ENCODE measurements around the gene ZNF860. TPM values are rescaled to one million over a fixed set of nuclear protein-coding genes. Genes with fewer than 3 reads are reported as not detected.
"Not testable (repeated sequence)": the region's sequence is repeated elsewhere in the genome, so short reads cannot be mapped to it uniquely, and the experiment has no call there.

The ZNF860 gene
- total RNA-seq, 1 donor from 2014 or later = 2.0 TPM

DNA sequence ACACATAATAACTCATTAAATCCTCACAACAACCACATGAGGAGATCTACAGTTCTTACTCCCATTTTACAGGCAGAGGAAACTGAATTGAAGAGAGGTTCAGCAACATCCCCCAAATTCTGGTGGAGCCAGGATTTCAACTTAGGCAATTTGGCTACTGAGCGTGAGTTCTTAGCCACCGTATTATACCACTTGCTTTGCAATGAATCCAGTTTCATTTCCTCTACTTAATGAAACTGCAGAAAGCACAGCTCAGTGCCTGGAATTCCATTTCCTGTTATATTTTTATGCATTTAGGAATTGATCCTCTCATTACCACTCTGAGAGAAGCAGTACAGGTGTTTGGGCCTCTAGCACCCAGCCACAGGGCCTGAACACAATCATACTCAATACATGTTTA is 4.3 kb downstream of the ZNF860 start:
- intact Hi-C loops (cut with DNase I) = no loop called here
- H3K27ac ChIP-seq = no peak overlapping the region

DNA sequence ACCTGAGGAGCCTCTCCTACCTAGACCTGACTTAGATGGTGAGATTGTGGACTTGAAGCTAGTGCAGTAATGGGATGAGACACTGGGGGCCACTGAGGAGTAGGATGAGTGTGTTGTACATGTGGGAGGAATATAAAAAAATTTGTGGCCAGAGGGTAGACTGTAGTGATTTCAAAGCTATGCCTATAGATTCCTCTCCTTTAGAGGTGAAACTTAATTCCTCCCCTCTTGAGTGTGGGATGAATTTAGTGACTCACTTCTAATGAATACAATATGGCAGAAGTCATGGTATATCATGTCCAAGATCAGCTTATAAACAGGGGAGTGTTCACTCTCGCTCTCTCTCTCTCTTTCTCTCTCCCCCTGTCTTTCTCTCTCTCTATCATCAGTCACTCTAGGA is 6.7 kb downstream of the ZNF860 start:
- no peaks in the 10 kb centered on the region for H3K27me3 ChIP-seq
- no peak overlapping the region for H3K4me3 ChIP-seq
- no peak for DNase-seq (ENCODE audit: extremely low spot score in 2 of 2)
- H3K36me3 ChIP-seq = no peaks in the 10 kb centered on the region
- TF ChIP-seq, protein P1, sequence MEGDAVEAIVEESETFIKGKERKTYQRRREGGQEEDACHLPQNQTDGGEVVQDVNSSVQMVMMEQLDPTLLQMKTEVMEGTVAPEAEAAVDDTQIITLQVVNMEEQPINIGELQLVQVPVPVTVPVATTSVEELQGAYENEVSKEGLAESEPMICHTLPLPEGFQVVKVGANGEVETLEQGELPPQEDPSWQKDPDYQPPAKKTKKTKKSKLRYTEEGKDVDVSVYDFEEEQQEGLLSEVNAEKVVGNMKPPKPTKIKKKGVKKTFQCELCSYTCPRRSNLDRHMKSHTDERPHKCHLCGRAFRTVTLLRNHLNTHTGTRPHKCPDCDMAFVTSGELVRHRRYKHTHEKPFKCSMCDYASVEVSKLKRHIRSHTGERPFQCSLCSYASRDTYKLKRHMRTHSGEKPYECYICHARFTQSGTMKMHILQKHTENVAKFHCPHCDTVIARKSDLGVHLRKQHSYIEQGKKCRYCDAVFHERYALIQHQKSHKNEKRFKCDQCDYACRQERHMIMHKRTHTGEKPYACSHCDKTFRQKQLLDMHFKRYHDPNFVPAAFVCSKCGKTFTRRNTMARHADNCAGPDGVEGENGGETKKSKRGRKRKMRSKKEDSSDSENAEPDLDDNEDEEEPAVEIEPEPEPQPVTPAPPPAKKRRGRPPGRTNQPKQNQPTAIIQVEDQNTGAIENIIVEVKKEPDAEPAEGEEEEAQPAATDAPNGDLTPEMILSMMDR (IDR thresholded peaks at IDR 0.05) = no peak
- no peak for TF ChIP-seq POLR2A (IDR thresholded peaks at IDR 0.05)
- TF ChIP-seq POLR2AphosphoS5 (IDR thresholded peaks at IDR 0.05; ENCODE audit: insufficient read depth in 1 of 2, low read depth in 1 of 2) = no peak
- H3K4me1 ChIP-seq = no peaks in the 10 kb centered on the region
- no peak overlapping the region for H3K27ac ChIP-seq
- no peaks in the 10 kb centered on the region for H3K9me3 ChIP-seq
- intact Hi-C loops (cut with DNase I) = no loop called here

More for the DNA sequence above, 4.3 kb downstream of the ZNF860 start:
- Histone ChIP-seq H3K9me3 (no peaks in the 10 kb centered on the region), H3K27me3 (no peaks in the 10 kb centered on the region), H3K4me1 (peaks cover 9% of the 10 kb centered on the region), H3K4me3 (no peak overlapping the region), H3K36me3 (no peaks in the 10 kb centered on the region)
- TF ChIP-seq POLR2AphosphoS5 (IDR thresholded peaks at IDR 0.05; ENCODE audit: insufficient read depth in 1 of 2, low read depth in 1 of 2) = no peak
- TF ChIP-seq, protein P1 (IDR thresholded peaks at IDR 0.05) = no peak
- TF ChIP-seq POLR2A (IDR thresholded peaks at IDR 0.05) = no peak
- DNase-seq (ENCODE audit: extremely low spot score in 2 of 2) = no peak

DNA sequence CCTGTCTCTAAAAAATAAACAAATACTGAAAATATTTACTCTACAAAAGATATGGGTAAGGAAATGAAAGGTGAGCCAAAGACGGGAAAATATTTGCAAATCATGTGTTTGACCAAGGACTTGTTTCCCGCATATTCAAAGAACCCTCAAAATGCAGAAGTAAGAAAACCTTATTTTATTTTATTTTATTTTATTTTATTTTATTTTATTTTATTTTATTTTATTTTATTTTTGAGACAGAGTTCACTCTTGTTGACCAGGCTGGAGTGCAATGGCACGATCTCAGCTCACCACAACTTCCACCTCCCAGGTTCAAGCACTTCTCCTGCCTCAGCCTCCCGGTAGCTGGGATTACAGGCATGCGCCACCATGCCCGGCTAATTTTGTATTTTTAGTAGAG is 11.4 kb downstream of the ZNF860 start:
- H3K27ac ChIP-seq; H3K27me3 ChIP-seq; H3K36me3 ChIP-seq; intact Hi-C loops (cut with DNase I); H3K4me3 ChIP-seq; H3K4me1 ChIP-seq; DNase-seq (ENCODE audit: extremely low spot score in 2 of 2); H3K9me3 ChIP-seq: not testable (repeated sequence)

DNA sequence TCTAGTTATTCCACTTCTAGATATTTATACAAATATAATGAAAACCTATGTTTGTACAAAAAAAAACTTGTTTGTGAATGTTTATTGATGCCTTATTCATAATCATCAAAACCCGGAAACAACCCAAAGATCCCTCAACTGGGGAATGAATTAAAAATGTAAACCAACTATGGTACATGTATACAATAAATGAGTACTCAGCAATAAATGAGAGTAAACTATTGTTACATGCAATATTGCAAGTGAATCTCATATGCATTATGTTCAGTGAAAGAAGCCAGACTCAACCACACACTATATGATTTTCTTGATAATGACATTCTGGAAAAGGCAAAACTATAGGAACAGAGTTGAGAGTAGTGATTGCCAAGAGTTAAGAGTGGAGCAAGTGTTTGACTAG is 12.3 kb downstream of the ZNF860 start:
- Histone ChIP-seq H3K27me3 (no peaks in the 10 kb centered on the region), H3K36me3 (no peaks in the 10 kb centered on the region), H3K4me3 (no peak overlapping the region), H3K9me3 (no peaks in the 10 kb centered on the region), H3K27ac (no peak overlapping the region), H3K4me1 (no peaks in the 10 kb centered on the region)
- no peak for DNase-seq (ENCODE audit: extremely low spot score in 2 of 2)
- TF ChIP-seq POLR2A (IDR thresholded peaks at IDR 0.05) (no peak), POLR2AphosphoS5 (IDR thresholded peaks at IDR 0.05; ENCODE audit: insufficient read depth in 1 of 2, low read depth in 1 of 2) (no peak)
- TF ChIP-seq, protein P1 (IDR thresholded peaks at IDR 0.05) = no peak
- intact Hi-C loops (cut with DNase I) = no loop called here

DNA sequence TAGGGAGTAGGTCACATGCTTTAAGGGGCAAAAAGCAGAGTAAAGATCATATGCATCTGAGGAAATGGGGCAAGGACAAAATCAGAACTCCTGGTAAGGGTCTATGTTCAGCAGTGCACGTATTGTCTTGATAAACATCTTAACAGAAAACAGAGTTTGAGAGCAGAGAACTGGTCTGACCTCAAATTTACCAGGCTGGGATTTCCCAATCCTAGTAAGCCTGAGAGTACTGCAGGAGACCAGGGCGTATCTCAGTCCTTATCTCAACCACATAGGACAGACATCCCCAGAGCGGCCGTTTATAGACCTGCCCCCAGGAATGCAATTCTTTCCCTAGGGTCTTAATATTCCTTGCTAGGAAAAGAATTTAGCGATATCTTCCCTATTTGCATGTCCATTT is 13.5 kb downstream of the ZNF860 start:
- H3K27me3 ChIP-seq; H3K27ac ChIP-seq; H3K36me3 ChIP-seq; intact Hi-C loops (cut with DNase I); DNase-seq (ENCODE audit: extremely low spot score in 2 of 2); H3K9me3 ChIP-seq; H3K4me1 ChIP-seq; H3K4me3 ChIP-seq: not testable (repeated sequence)

DNA sequence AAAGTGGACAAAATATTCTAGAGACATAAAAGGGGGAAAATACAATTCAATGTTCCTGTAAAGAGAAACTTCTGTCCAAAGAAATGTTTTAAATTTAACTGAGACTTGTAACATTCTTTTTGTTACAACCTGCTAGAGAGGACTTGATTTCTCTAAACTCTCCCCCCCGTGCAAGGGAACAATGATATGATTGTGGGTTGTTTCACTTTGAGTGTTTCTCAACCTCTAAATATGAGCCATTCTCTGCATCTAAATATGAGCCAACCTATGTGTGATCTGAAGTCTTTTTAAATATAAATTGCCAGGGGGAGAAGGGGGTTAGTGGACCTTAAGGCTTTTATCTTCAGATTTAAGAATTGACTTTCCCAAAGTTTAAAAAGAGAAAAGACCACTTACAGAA is 14.6 kb downstream of the ZNF860 start:
- Histone ChIP-seq H3K4me3 (no peak overlapping the region), H3K27ac (no peak overlapping the region), H3K27me3 (no peaks in the 10 kb centered on the region), H3K36me3 (no peaks in the 10 kb centered on the region), H3K4me1 (no peaks in the 10 kb centered on the region), H3K9me3 (no peaks in the 10 kb centered on the region)
- TF ChIP-seq, protein P1 (IDR thresholded peaks at IDR 0.05) = no peak
- TF ChIP-seq POLR2A (IDR thresholded peaks at IDR 0.05) (no peak), POLR2AphosphoS5 (IDR thresholded peaks at IDR 0.05; ENCODE audit: insufficient read depth in 1 of 2, low read depth in 1 of 2) (no peak)
- intact Hi-C loops (cut with DNase I) = no loop called here
- DNase-seq (ENCODE audit: extremely low spot score in 2 of 2) = no peak
